ENCODE data around the gene FCER1G. TPM values are rescaled to one million over a fixed set of nuclear protein-coding genes. Genes with fewer than 3 reads are reported as not detected.

FCER1G gene
- total RNA-seq, 1 donor from 2014 or later: 0.93 TPM

GRCh38 chr1:161201836-161202712, 13.0 kb upstream of the FCER1G start, which contains the start of gene NDUFS2:
NDUFS2 (plus strand) TSS chr1:161202367; CDS start chr1:161202386, 19 bp downstream.
- H3K4me3 Mint-ChIP-seq: peak within 1 kb of the TSS; percentile 96
- peaks cover 66% of the 10 kb centered on the region for H3K4me1 Mint-ChIP-seq
- TF ChIP-seq, protein P1, sequence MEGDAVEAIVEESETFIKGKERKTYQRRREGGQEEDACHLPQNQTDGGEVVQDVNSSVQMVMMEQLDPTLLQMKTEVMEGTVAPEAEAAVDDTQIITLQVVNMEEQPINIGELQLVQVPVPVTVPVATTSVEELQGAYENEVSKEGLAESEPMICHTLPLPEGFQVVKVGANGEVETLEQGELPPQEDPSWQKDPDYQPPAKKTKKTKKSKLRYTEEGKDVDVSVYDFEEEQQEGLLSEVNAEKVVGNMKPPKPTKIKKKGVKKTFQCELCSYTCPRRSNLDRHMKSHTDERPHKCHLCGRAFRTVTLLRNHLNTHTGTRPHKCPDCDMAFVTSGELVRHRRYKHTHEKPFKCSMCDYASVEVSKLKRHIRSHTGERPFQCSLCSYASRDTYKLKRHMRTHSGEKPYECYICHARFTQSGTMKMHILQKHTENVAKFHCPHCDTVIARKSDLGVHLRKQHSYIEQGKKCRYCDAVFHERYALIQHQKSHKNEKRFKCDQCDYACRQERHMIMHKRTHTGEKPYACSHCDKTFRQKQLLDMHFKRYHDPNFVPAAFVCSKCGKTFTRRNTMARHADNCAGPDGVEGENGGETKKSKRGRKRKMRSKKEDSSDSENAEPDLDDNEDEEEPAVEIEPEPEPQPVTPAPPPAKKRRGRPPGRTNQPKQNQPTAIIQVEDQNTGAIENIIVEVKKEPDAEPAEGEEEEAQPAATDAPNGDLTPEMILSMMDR (conservative IDR thresholded peaks at IDR 0.05): peak; percentile 40
- DNase-seq (ENCODE audit: low read depth, low spot score): peak; percentile 87
- no peaks in the 10 kb centered on the region for H3K9me3 Mint-ChIP-seq
- H3K27ac Mint-ChIP-seq (ENCODE audit: unreplicated experiment): peak within 1 kb of the TSS; percentile 98
- no peaks in the 10 kb centered on the region for H3K27me3 Mint-ChIP-seq (ENCODE audit: low read depth)
- peaks cover 12% of the 10 kb centered on the region for H3K36me3 Mint-ChIP-seq (ENCODE audit: low read depth)

DNA sequence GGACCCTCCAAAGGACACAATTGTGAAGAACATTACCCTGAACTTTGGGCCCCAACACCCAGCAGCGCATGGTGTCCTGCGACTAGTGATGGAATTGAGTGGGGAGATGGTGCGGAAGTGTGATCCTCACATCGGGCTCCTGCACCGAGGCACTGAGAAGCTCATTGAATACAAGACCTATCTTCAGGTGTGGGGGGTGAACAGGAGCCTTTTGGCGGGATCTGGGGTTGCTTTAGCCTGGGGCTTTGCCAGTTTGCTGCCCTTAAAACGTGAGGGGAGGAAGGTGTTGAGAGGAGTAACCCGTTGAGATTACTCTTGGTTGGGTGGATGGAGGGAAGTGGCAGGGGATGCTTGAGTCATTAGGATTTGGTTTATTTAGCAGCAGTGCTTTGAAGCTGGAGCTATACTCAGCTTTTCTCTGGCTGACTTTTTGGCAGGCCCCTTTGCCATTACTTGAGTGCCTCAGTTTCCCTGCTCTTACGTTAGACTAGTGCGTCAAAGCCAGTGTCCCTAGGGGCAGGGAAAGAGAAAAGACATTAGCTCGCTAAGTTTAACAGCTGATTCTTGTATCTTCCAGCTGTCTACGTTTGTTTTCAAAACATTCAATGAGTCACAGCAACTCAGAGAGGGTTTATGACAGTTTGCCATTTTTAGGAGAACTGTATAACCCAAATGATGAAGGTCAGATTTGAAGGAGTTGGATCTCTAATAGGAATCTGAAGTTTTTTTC, 8.5 kb upstream of the FCER1G start:
- peak overlapping the region; percentile 21 for H3K4me3 Mint-ChIP-seq
- H3K36me3 Mint-ChIP-seq (ENCODE audit: low read depth): peaks cover 21% of the 10 kb centered on the region
- TF ChIP-seq, protein P1 (conservative IDR thresholded peaks at IDR 0.05): no peak
- no peaks in the 10 kb centered on the region for H3K27me3 Mint-ChIP-seq (ENCODE audit: low read depth)
- no peak for DNase-seq (ENCODE audit: low read depth, low spot score)
- H3K4me1 Mint-ChIP-seq: peaks cover 34% of the 10 kb centered on the region
- H3K9me3 Mint-ChIP-seq: no peaks in the 10 kb centered on the region
- no peak overlapping the region for H3K27ac Mint-ChIP-seq (ENCODE audit: unreplicated experiment)

- TF ChIP-seq, protein P1 (conservative IDR thresholded peaks at IDR 0.05): no peak
Observed at GRCh38 chr1:161207173-161207572, 7.9 kb upstream of the FCER1G start.

GRCh38 chr1:161209790-161210409, 5.2 kb upstream of the FCER1G start:
- Mint-ChIP-seq H3K9me3 (no peaks in the 10 kb centered on the region), H3K4me1 (peaks cover 18% of the 10 kb centered on the region), H3K27ac (ENCODE audit: unreplicated experiment) (no peak overlapping the region), H3K27me3 (ENCODE audit: low read depth) (no peaks in the 10 kb centered on the region), H3K4me3 (no peak overlapping the region), H3K36me3 (ENCODE audit: low read depth) (peaks cover 30% of the 10 kb centered on the region)
- TF ChIP-seq, protein P1 (conservative IDR thresholded peaks at IDR 0.05): peak; percentile 88
- DNase-seq (ENCODE audit: low read depth, low spot score): peak; percentile 73

More at GRCh38 chr1:161207173-161207572, 7.9 kb upstream of the FCER1G start:
- no peaks in the 10 kb centered on the region for H3K27me3 Mint-ChIP-seq (ENCODE audit: low read depth)
- no peak overlapping the region for H3K27ac Mint-ChIP-seq (ENCODE audit: unreplicated experiment)
- H3K9me3 Mint-ChIP-seq: no peaks in the 10 kb centered on the region
- H3K4me3 Mint-ChIP-seq: no peak overlapping the region
- H3K4me1 Mint-ChIP-seq: peaks cover 28% of the 10 kb centered on the region
- H3K36me3 Mint-ChIP-seq (ENCODE audit: low read depth): peaks cover 22% of the 10 kb centered on the region
- DNase-seq (ENCODE audit: low read depth, low spot score): no peak

DNA sequence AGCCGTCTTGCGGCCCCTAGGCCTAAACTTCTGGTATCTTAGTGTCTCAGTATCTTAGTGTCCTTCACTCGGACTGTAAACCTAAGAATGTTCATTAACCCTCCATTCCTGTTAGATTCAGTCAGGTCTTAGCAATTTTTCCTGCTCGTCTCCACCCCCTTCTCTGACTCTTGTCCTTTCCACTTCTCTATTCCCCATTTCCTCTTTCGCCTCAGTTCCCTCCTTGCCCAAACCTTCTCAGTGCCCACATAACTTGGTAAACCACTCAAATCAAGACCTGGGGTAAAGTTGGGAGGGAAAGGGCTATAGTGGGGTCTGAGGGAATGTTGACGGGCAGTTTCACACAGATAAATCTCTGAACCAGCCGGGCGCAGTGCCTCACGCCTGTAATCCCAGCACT, 726 bp upstream of the FCER1G start:
- peaks cover 21% of the 10 kb centered on the region for H3K4me1 Mint-ChIP-seq
- no peak overlapping the region for H3K27ac Mint-ChIP-seq (ENCODE audit: unreplicated experiment)
- no peak for DNase-seq (ENCODE audit: low read depth, low spot score)
- H3K4me3 Mint-ChIP-seq: no peak overlapping the region
- H3K27me3 Mint-ChIP-seq (ENCODE audit: low read depth): no peaks in the 10 kb centered on the region
- TF ChIP-seq, protein P1 (conservative IDR thresholded peaks at IDR 0.05): no peak
- peaks cover 29% of the 10 kb centered on the region for H3K36me3 Mint-ChIP-seq (ENCODE audit: low read depth)
- no peaks in the 10 kb centered on the region for H3K9me3 Mint-ChIP-seq

Measured in neural crest cell (in vitro differentiated cells).